HG03521 (cell line): ENCODE data around the gene RAB9B.
"Not testable (repeated sequence)": the region's sequence is repeated elsewhere in the genome, so short reads cannot be mapped to it uniquely, and the experiment has no call there.

Experiments used
- ATAC-seq: cut with Tn5 transposase; IDR thresholded peaks from one replicate; pipeline ENCODE4 v1.9.1; 2021; ENCODE audit warnings: mild to moderate bottlenecking, moderate library complexity; ENCODE audit not compliant: unreplicated experiment

Gene RAB9B

GRCh38 chrX:103817101-103817500 is 15.0 kb downstream of the RAB9B start:
- ATAC-seq, result not testable (repeated sequence)

GRCh38 chrX:103811858-103812257 is 20.2 kb downstream of the RAB9B start:
- ATAC-seq, result no peak

GRCh38 chrX:103806862-103807474 is 25.1 kb downstream of the RAB9B start:
- no peak for ATAC-seq

- ATAC-seq, result no peak
Observed at GRCh38 chrX:103805860-103806259, 26.2 kb downstream of the RAB9B start.

- no peak for ATAC-seq
Observed at GRCh38 chrX:103800318-103800717, 31.7 kb downstream of the RAB9B start.

- no peak for ATAC-seq
Observed at GRCh38 chrX:103797691-103798090, 34.4 kb downstream of the RAB9B start.

GRCh38 chrX:103794119-103794518 is 37.9 kb downstream of the RAB9B start:
- no peak for ATAC-seq

GRCh38 chrX:103793545-103793940 is 38.5 kb downstream of the RAB9B start:
- ATAC-seq, result no peak

GRCh38 chrX:103792916-103793544 is 39.0 kb downstream of the RAB9B start:
- no peak for ATAC-seq

- no peak for ATAC-seq
Observed at GRCh38 chrX:103791826-103792485, 40.1 kb downstream of the RAB9B start.

- no peak for ATAC-seq
Observed at GRCh38 chrX:103791228-103791627, 40.8 kb downstream of the RAB9B start.

GRCh38 chrX:103789004-103789403 is 43.1 kb downstream of the RAB9B start:
- ATAC-seq, result peak; percentile 67

GRCh38 chrX:103783971-103784370 is 48.1 kb downstream of the RAB9B start:
- ATAC-seq, result no peak

GRCh38 chrX:103783196-103783595 is 48.9 kb downstream of the RAB9B start:
- ATAC-seq, result no peak

- ATAC-seq, result no peak
Observed at GRCh38 chrX:103782640-103783039, 49.4 kb downstream of the RAB9B start.

GRCh38 chrX:103781706-103782105 is 50.4 kb downstream of the RAB9B start:
- ATAC-seq, result no peak

GRCh38 chrX:103781062-103781402 is 51.0 kb downstream of the RAB9B start:
- no peak for ATAC-seq

GRCh38 chrX:103780336-103781061 is 51.6 kb downstream of the RAB9B start:
- ATAC-seq, result no peak

- ATAC-seq, result no peak
Observed at GRCh38 chrX:103779141-103779789, 52.8 kb downstream of the RAB9B start.

GRCh38 chrX:103776546-103776945 is 55.5 kb downstream of the RAB9B start, which contains the start of gene PLP1:
PLP1 (plus strand) TSS chrX:103776840; CDS start chrX:103776996, 156 bp downstream.
- no peak for ATAC-seq

GRCh38 chrX:103774070-103774642 is 57.9 kb downstream of the RAB9B start:
- ATAC-seq, result no peak
